GM12875 (cell line): ENCODE measurements around the gene ARHGAP42.

Source experiments
- H3K4me3 ChIP-seq: one replicate; pipeline ENCODE4 v1.5.1; 2011; ENCODE audit warnings: low read depth, low read length, control low read depth
- TF ChIP-seq, protein P1 (sequence below): IDR thresholded peaks from 2 replicates; pipeline ENCODE4 v1.5.1; 2011; ENCODE audit warnings: low read depth, mild to moderate bottlenecking, control low read depth, inconsistent platforms, low read length, moderate library complexity, borderline replicate concordance; ENCODE audit not compliant: insufficient read depth

Gene ARHGAP42

DNA sequence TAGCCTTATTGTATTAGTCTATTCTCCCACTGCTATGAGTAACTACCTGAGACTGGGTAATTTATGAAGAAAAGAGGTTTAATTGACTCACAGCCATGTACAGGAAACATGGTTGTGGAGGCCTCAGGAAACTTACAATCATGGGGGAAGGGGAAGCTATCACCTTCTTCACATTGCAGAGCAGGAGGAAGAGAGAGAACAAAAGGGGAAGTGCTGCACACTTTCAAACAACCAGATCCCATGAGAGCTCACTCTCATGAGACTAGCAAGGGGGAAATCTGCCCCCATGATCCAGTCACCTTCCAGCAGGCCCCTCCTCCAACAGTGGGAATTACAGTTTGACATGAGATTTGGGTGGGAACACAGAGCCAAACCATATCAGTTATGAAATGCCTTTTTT, 179.4 kb downstream of the ARHGAP42 start:
- no peak overlapping the region for H3K4me3 ChIP-seq
- TF ChIP-seq, protein P1, sequence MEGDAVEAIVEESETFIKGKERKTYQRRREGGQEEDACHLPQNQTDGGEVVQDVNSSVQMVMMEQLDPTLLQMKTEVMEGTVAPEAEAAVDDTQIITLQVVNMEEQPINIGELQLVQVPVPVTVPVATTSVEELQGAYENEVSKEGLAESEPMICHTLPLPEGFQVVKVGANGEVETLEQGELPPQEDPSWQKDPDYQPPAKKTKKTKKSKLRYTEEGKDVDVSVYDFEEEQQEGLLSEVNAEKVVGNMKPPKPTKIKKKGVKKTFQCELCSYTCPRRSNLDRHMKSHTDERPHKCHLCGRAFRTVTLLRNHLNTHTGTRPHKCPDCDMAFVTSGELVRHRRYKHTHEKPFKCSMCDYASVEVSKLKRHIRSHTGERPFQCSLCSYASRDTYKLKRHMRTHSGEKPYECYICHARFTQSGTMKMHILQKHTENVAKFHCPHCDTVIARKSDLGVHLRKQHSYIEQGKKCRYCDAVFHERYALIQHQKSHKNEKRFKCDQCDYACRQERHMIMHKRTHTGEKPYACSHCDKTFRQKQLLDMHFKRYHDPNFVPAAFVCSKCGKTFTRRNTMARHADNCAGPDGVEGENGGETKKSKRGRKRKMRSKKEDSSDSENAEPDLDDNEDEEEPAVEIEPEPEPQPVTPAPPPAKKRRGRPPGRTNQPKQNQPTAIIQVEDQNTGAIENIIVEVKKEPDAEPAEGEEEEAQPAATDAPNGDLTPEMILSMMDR: no peak

DNA sequence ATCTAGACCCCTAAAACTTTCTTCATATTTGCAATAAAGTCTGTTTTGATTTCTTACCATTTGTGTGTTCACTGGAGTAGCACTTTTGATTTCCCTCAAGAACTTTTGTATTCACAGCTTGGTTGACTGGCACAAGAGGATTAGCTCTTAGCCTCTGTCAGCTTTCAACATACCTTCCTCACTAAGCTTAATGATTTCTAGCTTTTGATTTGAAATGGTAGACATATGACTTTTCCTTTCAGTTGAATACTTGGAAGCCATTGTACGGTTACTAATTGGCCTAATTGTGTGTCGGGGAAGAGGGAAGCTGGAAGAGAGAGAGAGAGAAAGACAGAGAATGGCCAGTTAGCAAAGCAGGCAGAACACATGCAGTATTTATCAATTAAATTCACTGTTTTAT, 180.5 kb downstream of the ARHGAP42 start:
- TF ChIP-seq, protein P1: no peak
- no peak overlapping the region for H3K4me3 ChIP-seq

DNA sequence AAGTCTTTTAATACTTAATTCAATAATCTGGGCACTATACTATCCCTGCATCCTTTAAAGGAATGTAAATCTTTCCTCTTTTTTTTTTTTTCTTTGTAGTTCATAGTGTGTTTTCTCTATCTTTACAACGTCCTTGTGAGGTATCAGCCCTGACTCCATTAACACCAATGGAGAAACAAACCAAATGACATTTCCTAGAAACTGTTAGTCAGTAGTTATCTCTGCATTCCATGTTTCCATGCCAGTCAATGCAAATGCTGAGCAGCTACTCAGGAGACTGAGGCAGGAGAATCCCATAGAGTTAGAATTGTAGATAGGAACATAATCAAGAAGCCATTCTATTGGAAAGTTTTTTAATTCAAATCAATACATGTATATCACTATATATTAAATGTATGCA, 182.2 kb downstream of the ARHGAP42 start:
- TF ChIP-seq, protein P1: no peak
- no peak overlapping the region for H3K4me3 ChIP-seq

DNA sequence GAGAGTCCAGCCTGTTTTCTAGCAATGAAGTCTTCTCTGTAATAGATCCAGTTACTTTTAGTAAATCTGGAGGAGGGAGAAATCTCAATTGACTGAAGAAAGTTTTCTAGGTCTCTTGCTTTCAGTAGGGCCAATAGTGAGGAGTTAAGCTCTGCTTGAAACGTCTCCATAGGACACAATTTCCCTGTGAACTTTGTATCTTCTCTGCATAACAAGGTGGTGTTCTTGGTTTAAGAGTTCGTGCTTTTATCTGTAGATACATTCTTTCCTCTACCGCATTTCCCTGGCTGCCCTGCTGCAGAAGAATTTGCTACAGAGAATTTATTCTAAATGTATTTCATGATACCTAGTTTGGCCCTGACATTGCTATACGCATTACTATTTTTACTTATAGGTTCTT, 183.1 kb downstream of the ARHGAP42 start:
- TF ChIP-seq, protein P1: no peak
- H3K4me3 ChIP-seq: no peak overlapping the region

- H3K4me3 ChIP-seq: no peak overlapping the region
- TF ChIP-seq, protein P1: no peak
Measured at GRCh38 chr11:100872951-100873740, 186.1 kb downstream of the ARHGAP42 start.

- TF ChIP-seq, protein P1: no peak
- H3K4me3 ChIP-seq: no peak overlapping the region
Measured at GRCh38 chr11:100874203-100874602, 187.1 kb downstream of the ARHGAP42 start.

GRCh38 chr11:100875521-100875869, 188.4 kb downstream of the ARHGAP42 start:
- TF ChIP-seq, protein P1: no peak

More at GRCh38 chr11:100875521-100875869, 188.4 kb downstream of the ARHGAP42 start:
- no peak overlapping the region for H3K4me3 ChIP-seq
